Activated T-cell treated with anti-CD3 and anti-CD28 coated beads, Interleukin-2, amount 50 U/mL, for 4 hours (primary cell): ENCODE measurements around the gene MSRB2. TPM values are rescaled to one million over a fixed set of nuclear protein-coding genes. Genes with fewer than 3 reads are reported as not detected.

Source experiments
- ATAC-seq, 2 donors: fragments of 200-7000 bp; cut with Tn5 transposase; one replicate each; pipeline ENCODE4 v1.10.0; 2021
- DNase-seq: peaks from one replicate; pipeline ENCODE4 v3.0.0-alpha.2; 2020
- H3K27me3 Mint-ChIP-seq: one replicate; pipeline ENCODE4 v1.8.0; 2021; ENCODE audit warnings: low read depth, mixed read lengths
- H3K36me3 Mint-ChIP-seq: one replicate; pipeline ENCODE4 v1.8.0; 2022; ENCODE audit warnings: mixed read lengths; ENCODE audit not compliant: insufficient read depth
- H3K4me1 Mint-ChIP-seq: one replicate; pipeline ENCODE4 v1.8.0; 2021; ENCODE audit warnings: low read depth, mixed read lengths
- H3K4me3 Mint-ChIP-seq: one replicate; pipeline ENCODE4 v1.8.0; 2021; ENCODE audit warnings: mild to moderate bottlenecking, moderate library complexity, mixed read lengths
- H3K9me3 Mint-ChIP-seq: one replicate; pipeline ENCODE4 v1.8.0; 2021; ENCODE audit warnings: mixed read lengths
- total RNA-seq, 3 donors: library from RNA; stranded (reverse); gene quantifications; one replicate each; pipeline ENCODE4 v1.2.1, GENCODE V29; 2021

MSRB2 gene
- total RNA-seq, 3 donors from 2014 or later: 0.99 to 1.3 (median 1.1) TPM

DNA sequence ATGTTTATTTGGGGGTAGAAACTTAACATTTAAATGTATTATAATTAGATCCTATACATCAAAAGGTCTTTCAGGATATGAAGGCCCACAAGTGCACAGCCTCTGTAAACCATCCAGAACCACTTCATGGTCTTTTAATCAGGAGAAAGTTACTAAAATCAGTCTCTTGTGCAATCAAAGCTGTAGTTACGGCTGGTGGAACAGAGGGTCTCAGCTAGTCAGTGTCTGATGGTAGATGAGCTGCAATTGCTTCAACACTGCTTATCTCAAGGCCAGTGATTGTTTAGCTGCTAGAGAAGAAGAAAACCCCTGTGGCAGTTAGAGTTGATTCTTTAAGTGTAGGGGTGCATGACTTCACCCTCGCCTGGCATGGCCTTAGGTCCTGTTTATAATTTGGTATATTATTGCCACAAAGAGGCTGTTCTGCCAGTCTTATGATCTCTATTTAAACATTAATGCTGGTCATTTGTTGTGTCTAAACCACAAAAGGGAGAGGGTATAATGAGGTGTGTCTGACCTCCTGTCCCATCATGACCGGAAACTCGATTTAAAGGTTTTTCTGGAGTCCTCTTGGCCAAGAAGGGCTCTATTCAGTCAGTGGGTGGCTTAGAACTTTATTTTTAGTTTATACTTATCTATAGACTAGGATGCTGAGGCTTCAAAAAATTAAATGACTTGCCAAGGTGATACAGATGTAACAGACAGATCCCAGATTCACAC, 21.3 kb downstream of the MSRB2 start:
- H3K36me3 Mint-ChIP-seq: peaks cover 26% of the 10 kb centered on the region
- ATAC-seq: no peak
- no peaks in the 10 kb centered on the region for H3K9me3 Mint-ChIP-seq
- H3K4me3 Mint-ChIP-seq: no peak overlapping the region
- no peaks in the 10 kb centered on the region for H3K4me1 Mint-ChIP-seq
- H3K27me3 Mint-ChIP-seq: no peaks in the 10 kb centered on the region
- no peak for DNase-seq

DNA sequence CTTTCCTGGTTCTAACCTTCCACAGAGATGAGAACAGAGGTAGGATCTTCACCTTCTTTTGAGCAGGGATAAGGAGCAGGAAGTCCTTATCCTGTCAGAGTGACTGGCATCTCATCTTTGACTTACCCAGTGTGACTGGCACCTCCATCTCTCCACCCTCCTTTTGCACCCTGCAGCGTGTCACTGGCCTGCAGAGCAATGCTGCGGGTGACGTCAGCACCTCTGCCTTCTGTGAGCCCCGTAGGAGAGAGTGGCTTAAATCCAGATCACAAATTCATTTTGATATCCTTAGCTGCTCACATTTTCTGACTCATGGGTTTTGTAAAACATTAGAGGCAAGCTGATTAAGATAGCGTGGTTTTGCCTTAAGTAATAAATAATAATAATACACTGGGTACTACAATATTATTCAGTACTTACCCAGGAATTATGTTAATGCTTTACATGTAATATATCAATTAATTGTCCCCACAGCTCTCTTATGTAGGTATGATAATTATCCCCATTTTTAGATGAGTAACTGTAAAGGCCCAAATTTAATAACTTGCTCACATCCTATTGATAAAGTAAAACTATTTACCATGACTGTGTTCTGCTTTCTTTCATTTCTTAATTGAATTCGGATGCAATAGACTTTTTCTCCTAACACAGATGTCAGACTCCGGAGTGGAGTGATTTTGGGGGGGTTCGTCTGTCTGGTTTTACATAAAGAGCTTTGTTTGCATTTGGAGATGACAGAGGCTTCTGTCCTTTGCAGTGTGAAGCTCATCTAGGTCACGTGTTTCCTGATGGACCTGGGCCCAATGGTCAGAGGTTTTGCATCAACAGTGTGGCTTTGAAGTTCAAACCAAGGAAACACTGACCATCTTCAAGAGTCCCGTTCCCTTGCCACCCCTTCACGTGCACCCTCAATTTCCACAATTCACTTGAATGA, 24.9 kb downstream of the MSRB2 start:
- H3K9me3 Mint-ChIP-seq: no peaks in the 10 kb centered on the region
- H3K27me3 Mint-ChIP-seq: no peaks in the 10 kb centered on the region
- peaks cover 20% of the 10 kb centered on the region for H3K36me3 Mint-ChIP-seq
- no peak for ATAC-seq
- DNase-seq: no peak
- H3K4me3 Mint-ChIP-seq: no peak overlapping the region
- H3K4me1 Mint-ChIP-seq: no peaks in the 10 kb centered on the region

DNA sequence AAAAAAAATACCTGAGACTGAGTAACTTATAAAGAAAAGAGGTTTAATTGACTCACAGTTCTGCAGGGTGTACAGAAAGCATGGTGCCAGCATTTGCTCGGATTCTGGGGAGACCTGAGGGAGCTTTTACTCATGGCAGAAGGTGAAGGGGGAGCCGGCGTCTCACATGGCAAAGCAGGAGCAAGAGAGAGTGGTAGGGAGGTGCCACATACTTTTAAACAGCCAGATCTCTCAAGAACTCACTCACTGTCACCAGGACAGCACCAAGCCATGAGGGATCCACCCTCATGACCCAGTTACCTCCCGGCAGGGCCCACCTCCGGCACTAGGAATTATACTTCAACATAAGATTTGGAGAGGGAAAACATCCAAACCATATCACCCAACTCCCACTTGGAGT, 25.8 kb downstream of the MSRB2 start:
- DNase-seq (no peak), ATAC-seq (no peak)
- Mint-ChIP-seq H3K4me1 (no peaks in the 10 kb centered on the region), H3K4me3 (no peak overlapping the region), H3K36me3 (peaks cover 19% of the 10 kb centered on the region), H3K9me3 (no peaks in the 10 kb centered on the region), H3K27me3 (no peaks in the 10 kb centered on the region)

DNA sequence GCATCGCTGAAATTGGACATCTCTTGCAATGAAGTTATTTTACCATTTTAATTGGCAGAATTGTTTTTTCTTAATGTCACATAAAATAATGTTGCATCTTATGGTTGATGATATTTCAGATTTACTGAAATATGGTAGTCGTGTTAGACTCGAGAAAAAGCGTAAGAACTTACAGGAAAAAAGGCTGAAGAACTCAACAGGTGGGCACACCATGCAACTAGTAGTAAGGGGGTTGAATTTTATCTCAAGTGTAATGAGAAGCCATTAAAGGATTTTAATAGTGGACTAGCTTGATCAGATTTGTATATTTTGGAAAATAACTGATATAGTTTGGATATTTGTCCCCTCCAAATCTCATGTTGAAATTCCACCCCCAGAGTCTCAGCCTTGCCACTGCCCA, 41.1 kb downstream of the MSRB2 start:
- H3K9me3 Mint-ChIP-seq: peaks cover 12% of the 10 kb centered on the region
- no peaks in the 10 kb centered on the region for H3K4me1 Mint-ChIP-seq
- no peaks in the 10 kb centered on the region for H3K36me3 Mint-ChIP-seq
- H3K4me3 Mint-ChIP-seq: no peak overlapping the region
- DNase-seq (no peak), ATAC-seq (no peak)
- peaks cover 8% of the 10 kb centered on the region for H3K27me3 Mint-ChIP-seq

- Mint-ChIP-seq H3K27me3 (peaks cover 4% of the 10 kb centered on the region), H3K4me3 (no peak overlapping the region), H3K36me3 (no peaks in the 10 kb centered on the region), H3K9me3 (peaks cover 8% of the 10 kb centered on the region), H3K4me1 (no peaks in the 10 kb centered on the region)
- no peak for ATAC-seq
- DNase-seq: no peak
These were observed 44.3 kb downstream of the MSRB2 start for GRCh38 chr10:23139677-23140076.

DNA sequence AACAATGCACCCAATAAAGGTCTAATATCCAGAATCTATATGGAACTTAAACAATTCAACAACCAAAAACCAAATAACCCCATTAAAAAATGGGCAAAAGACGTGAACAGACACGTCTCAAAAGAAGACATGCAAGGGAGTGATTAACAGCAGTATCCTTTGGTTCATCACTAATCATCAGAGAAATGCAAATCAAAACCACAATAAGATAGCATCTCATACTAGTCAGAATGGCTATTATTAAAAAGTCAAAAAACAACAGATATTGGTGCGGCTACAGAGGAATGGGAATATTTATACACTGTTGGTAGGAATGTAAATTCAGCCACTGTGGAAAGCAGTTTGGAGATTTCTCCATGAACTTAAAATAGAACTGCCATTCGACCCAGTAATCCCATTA, 46.6 kb downstream of the MSRB2 start:
- ATAC-seq: no peak
- Mint-ChIP-seq H3K9me3 (peaks cover 4% of the 10 kb centered on the region), H3K4me3 (no peak overlapping the region), H3K4me1 (no peaks in the 10 kb centered on the region), H3K27me3 (peaks cover 6% of the 10 kb centered on the region), H3K36me3 (no peaks in the 10 kb centered on the region)
- no peak for DNase-seq

DNA sequence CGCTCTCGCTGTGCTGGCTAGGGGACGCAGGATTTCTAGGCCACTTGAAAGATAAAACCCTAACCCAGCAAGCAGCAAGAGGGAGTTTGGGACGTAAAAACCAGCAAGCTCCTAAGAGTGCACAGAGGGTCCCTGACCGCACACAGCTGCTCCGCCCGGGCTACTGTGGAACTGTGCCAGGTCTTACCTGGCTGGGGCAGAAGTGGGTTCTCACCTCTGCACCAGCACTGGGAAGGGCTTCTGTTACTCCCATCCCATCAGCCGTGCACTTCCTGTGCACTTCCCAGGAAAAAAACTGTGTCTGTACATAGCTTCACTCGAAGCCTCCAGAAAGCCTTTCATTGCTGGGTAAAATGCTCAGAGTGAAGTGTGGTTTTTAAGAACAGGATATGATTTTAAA, 50.9 kb downstream of the MSRB2 start:
- H3K27me3 Mint-ChIP-seq: peaks cover 13% of the 10 kb centered on the region
- no peak overlapping the region for H3K4me3 Mint-ChIP-seq
- ATAC-seq (no peak), DNase-seq (no peak)
- H3K9me3 Mint-ChIP-seq: no peaks in the 10 kb centered on the region
- H3K4me1 Mint-ChIP-seq: no peaks in the 10 kb centered on the region
- no peaks in the 10 kb centered on the region for H3K36me3 Mint-ChIP-seq

DNA sequence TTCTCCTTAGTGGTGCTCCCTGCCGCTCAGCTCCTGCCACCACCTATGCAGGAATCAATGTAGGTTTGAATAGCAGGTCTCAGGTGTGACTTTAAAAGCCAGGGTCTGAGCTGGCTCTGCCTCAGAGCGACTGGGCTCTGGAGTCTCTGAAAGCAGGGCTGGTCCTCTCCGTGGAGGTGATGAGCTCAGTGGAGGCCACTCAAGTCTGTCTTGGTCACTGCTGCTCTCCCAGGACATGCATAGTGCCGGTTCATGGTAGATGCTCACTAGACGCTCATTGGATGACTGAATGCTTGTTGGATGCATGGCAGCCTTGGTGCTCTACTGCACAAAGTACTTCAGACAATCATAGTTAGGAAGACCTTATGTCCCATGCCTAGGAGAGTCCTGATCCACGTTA, 51.7 kb downstream of the MSRB2 start:
- Mint-ChIP-seq H3K4me3 (no peak overlapping the region), H3K27me3 (peaks cover 16% of the 10 kb centered on the region), H3K4me1 (no peaks in the 10 kb centered on the region), H3K36me3 (no peaks in the 10 kb centered on the region), H3K9me3 (no peaks in the 10 kb centered on the region)
- no peak for ATAC-seq
- DNase-seq: no peak

- Mint-ChIP-seq H3K27me3 (peaks cover 16% of the 10 kb centered on the region), H3K4me1 (no peaks in the 10 kb centered on the region), H3K9me3 (no peaks in the 10 kb centered on the region), H3K36me3 (no peaks in the 10 kb centered on the region), H3K4me3 (no peak overlapping the region)
- ATAC-seq (no peak), DNase-seq (no peak)
These were observed 52.8 kb downstream of the MSRB2 start for GRCh38 chr10:23148214-23148613.

GRCh38 chr10:23150091-23150490, 54.7 kb downstream of the MSRB2 start:
- H3K4me3 Mint-ChIP-seq: no peak overlapping the region
- no peaks in the 10 kb centered on the region for H3K9me3 Mint-ChIP-seq
- ATAC-seq: no peak
- DNase-seq: no peak
- no peaks in the 10 kb centered on the region for H3K4me1 Mint-ChIP-seq
- H3K27me3 Mint-ChIP-seq: peaks cover 16% of the 10 kb centered on the region
- no peaks in the 10 kb centered on the region for H3K36me3 Mint-ChIP-seq

DNA sequence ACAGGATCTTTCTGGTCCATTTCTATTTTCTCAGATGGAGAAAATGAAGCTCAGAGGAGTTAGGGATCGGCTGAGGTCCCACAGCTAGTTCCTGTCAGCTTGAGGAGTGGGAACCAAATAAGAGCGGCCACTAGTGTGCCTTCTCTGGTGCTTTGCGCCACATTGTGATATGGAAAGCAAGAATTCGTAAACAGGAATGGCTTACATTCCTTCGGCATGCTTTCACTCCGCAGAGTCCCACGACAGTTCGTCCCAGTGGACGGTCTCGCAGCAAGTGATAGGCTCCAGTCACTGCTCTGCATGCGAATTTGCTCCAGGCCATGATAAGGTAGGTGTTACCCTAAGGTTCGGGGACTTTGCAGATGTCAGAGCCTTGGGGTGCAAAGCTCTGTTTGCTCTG, 55.2 kb downstream of the MSRB2 start:
- Mint-ChIP-seq H3K27me3 (peaks cover 16% of the 10 kb centered on the region), H3K4me3 (no peak overlapping the region), H3K4me1 (no peaks in the 10 kb centered on the region), H3K9me3 (no peaks in the 10 kb centered on the region), H3K36me3 (no peaks in the 10 kb centered on the region)
- DNase-seq: no peak
- no peak for ATAC-seq

GRCh38 chr10:23151071-23151470, 55.7 kb downstream of the MSRB2 start:
- H3K36me3 Mint-ChIP-seq: no peaks in the 10 kb centered on the region
- peaks cover 17% of the 10 kb centered on the region for H3K27me3 Mint-ChIP-seq
- H3K4me3 Mint-ChIP-seq: no peak overlapping the region
- DNase-seq: no peak
- no peaks in the 10 kb centered on the region for H3K9me3 Mint-ChIP-seq
- no peaks in the 10 kb centered on the region for H3K4me1 Mint-ChIP-seq
- no peak for ATAC-seq

- ATAC-seq (no peak), DNase-seq (no peak)
- Mint-ChIP-seq H3K4me3 (no peak overlapping the region), H3K9me3 (no peaks in the 10 kb centered on the region), H3K27me3 (peaks cover 43% of the 10 kb centered on the region), H3K4me1 (no peaks in the 10 kb centered on the region), H3K36me3 (no peaks in the 10 kb centered on the region)
These were observed 59.8 kb downstream of the MSRB2 start for GRCh38 chr10:23155169-23155568.

DNA sequence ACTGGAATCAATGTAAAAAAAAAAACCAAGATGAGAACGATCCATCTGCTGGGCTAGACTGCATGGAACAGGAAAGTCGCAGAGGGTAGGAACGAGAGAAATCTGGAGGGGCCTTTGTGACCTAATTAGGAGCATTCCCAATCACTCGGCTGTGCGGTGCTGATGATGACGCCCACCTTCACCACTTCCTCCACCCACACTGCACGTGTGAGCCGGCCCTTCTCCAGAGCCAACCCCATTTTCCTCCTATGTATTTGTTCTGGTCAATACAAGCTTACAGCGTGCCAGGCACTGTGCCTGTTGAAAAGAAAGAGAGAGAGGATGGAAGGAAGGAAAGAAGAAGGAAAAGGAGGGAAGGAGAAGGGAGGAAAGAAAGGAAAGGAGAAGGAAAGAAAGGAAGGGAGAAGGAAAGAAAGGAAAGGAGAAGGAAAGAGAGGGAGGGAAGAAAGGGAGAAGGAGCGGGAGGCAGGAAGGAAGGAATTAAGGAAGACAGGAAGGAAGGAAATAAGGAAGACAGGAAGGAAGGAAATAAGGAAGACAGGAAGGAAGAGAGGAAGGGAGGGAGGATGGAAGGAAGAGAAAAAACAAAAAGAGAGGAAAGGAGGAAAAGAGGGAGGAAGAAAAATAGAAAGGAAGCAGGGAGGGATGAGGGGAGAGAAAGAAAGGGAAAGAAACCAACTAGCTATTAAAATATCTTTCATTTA, 61.2 kb downstream of the MSRB2 start:
- Mint-ChIP-seq H3K4me1 (no peaks in the 10 kb centered on the region), H3K36me3 (no peaks in the 10 kb centered on the region), H3K9me3 (no peaks in the 10 kb centered on the region), H3K4me3 (no peak overlapping the region), H3K27me3 (peaks cover 37% of the 10 kb centered on the region)
- ATAC-seq: no peak
- DNase-seq: no peak
